Measurements from ENCODE around the gene NEUROD6. TPM values are rescaled to one million over a fixed set of nuclear protein-coding genes. Genes with fewer than 3 reads are reported as not detected.

Gene NEUROD6
- total RNA-seq, 4 donors from 2014 or later: not detected

GRCh38 chr7:31290601-31291000 is 49.9 kb downstream of the NEUROD6 start:
- DNase-seq (ENCODE audit: low spot score in 2 of 2): no peak
- Histone ChIP-seq H3K9me3 (no peaks in the 10 kb centered on the region), H3K36me3 (no peaks in the 10 kb centered on the region), H3K4me1 (no peaks in the 10 kb centered on the region), H3K27ac (no peak overlapping the region), H3K27me3 (no peaks in the 10 kb centered on the region), H3K4me3 (no peak overlapping the region)
- WGBS, 2 donors: 50 to 54% methylated on average over 2 of the region's 2 CpGs
- no peak for TF ChIP-seq CTCF (IDR thresholded peaks at IDR 0.05)
- TF ChIP-seq POLR2A (IDR thresholded peaks at IDR 0.05): no peak
- no peak for TF ChIP-seq EP300 (IDR thresholded peaks at IDR 0.05)

Small RNA genes within 50 kb of the gene (small RNA-seq; reads per million reads assigned to genes)
- not detected for gene AC006380.1

Other genes starting within 250 kb of the NEUROD6 start
- gene ITPRID1, start 173.4 kb upstream of the NEUROD6 start, total RNA-seq: not detected

Data from tibial nerve (tissue), 4 donors.